ENCODE data around the gene LYRM9.

LYRM9 gene

GRCh38 chr17:27873746-27874145 lies 19.4 kb downstream of the LYRM9 start:
- H3K4me3 ChIP-seq (ENCODE audit: low read depth, low read length): no peak overlapping the region
- no peaks in the 10 kb centered on the region for H3K36me3 ChIP-seq (ENCODE audit: insufficient read depth, low read length)
- H2AFZ ChIP-seq (ENCODE audit: low read length, unreplicated experiment): no peak overlapping the region
- H3K4me1 ChIP-seq (ENCODE audit: control insufficient read depth, insufficient read depth, low read length, unreplicated experiment): no peaks in the 10 kb centered on the region
- no peaks in the 10 kb centered on the region for H3K79me2 ChIP-seq (ENCODE audit: control insufficient read depth, insufficient read depth, low read length, unreplicated experiment)
- peaks cover 33% of the 10 kb centered on the region for H3K27me3 ChIP-seq (ENCODE audit: insufficient read depth, low read length)
- H3K27ac ChIP-seq (ENCODE audit: low read depth, low read length): no peak overlapping the region

- no peaks in the 10 kb centered on the region for H3K79me2 ChIP-seq (ENCODE audit: control insufficient read depth, insufficient read depth, low read length, unreplicated experiment)
- H3K27me3 ChIP-seq (ENCODE audit: insufficient read depth, low read length): peaks cover 38% of the 10 kb centered on the region
- no peak overlapping the region for H3K27ac ChIP-seq (ENCODE audit: low read depth, low read length)
- no peak overlapping the region for H3K4me3 ChIP-seq (ENCODE audit: low read depth, low read length)
- no peak overlapping the region for H2AFZ ChIP-seq (ENCODE audit: low read length, unreplicated experiment)
- no peaks in the 10 kb centered on the region for H3K36me3 ChIP-seq (ENCODE audit: insufficient read depth, low read length)
- H3K4me1 ChIP-seq (ENCODE audit: control insufficient read depth, insufficient read depth, low read length, unreplicated experiment): no peaks in the 10 kb centered on the region
Measured at GRCh38 chr17:27873211-27873610, 20.0 kb downstream of the LYRM9 start.

GRCh38 chr17:27872776-27873175 lies 20.4 kb downstream of the LYRM9 start:
- Histone ChIP-seq H3K4me1 (ENCODE audit: control insufficient read depth, insufficient read depth, low read length, unreplicated experiment) (no peaks in the 10 kb centered on the region), H3K27me3 (ENCODE audit: insufficient read depth, low read length) (peaks cover 43% of the 10 kb centered on the region)

GRCh38 chr17:27871407-27871806 lies 21.8 kb downstream of the LYRM9 start:
- Histone ChIP-seq H2AFZ (ENCODE audit: low read length, unreplicated experiment) (no peak overlapping the region), H3K27me3 (ENCODE audit: insufficient read depth, low read length) (peaks cover 56% of the 10 kb centered on the region)

More at GRCh38 chr17:27872776-27873175, 20.4 kb downstream of the LYRM9 start:
- Histone ChIP-seq H3K4me3 (ENCODE audit: low read depth, low read length) (no peak overlapping the region), H3K36me3 (ENCODE audit: insufficient read depth, low read length) (no peaks in the 10 kb centered on the region), H3K79me2 (ENCODE audit: control insufficient read depth, insufficient read depth, low read length, unreplicated experiment) (no peaks in the 10 kb centered on the region), H2AFZ (ENCODE audit: low read length, unreplicated experiment) (no peak overlapping the region), H3K27ac (ENCODE audit: low read depth, low read length) (no peak overlapping the region)

GRCh38 chr17:27870345-27870744 lies 22.8 kb downstream of the LYRM9 start:
- no peaks in the 10 kb centered on the region for H3K79me2 ChIP-seq (ENCODE audit: control insufficient read depth, insufficient read depth, low read length, unreplicated experiment)
- no peaks in the 10 kb centered on the region for H3K36me3 ChIP-seq (ENCODE audit: insufficient read depth, low read length)
- H3K4me1 ChIP-seq (ENCODE audit: control insufficient read depth, insufficient read depth, low read length, unreplicated experiment): no peaks in the 10 kb centered on the region
- H3K27me3 ChIP-seq (ENCODE audit: insufficient read depth, low read length): peaks cover 62% of the 10 kb centered on the region
- no peak overlapping the region for H2AFZ ChIP-seq (ENCODE audit: low read length, unreplicated experiment)
- no peak overlapping the region for H3K27ac ChIP-seq (ENCODE audit: low read depth, low read length)
- H3K4me3 ChIP-seq (ENCODE audit: low read depth, low read length): no peak overlapping the region

More at GRCh38 chr17:27871407-27871806, 21.8 kb downstream of the LYRM9 start:
- Histone ChIP-seq H3K79me2 (ENCODE audit: control insufficient read depth, insufficient read depth, low read length, unreplicated experiment) (no peaks in the 10 kb centered on the region), H3K4me3 (ENCODE audit: low read depth, low read length) (no peak overlapping the region), H3K36me3 (ENCODE audit: insufficient read depth, low read length) (no peaks in the 10 kb centered on the region), H3K4me1 (ENCODE audit: control insufficient read depth, insufficient read depth, low read length, unreplicated experiment) (no peaks in the 10 kb centered on the region), H3K27ac (ENCODE audit: low read depth, low read length) (no peak overlapping the region)

- H2AFZ ChIP-seq (ENCODE audit: low read length, unreplicated experiment): no peak overlapping the region
- H3K4me1 ChIP-seq (ENCODE audit: control insufficient read depth, insufficient read depth, low read length, unreplicated experiment): no peaks in the 10 kb centered on the region
- H3K79me2 ChIP-seq (ENCODE audit: control insufficient read depth, insufficient read depth, low read length, unreplicated experiment): no peaks in the 10 kb centered on the region
- peaks cover 77% of the 10 kb centered on the region for H3K27me3 ChIP-seq (ENCODE audit: insufficient read depth, low read length)
- no peak overlapping the region for H3K4me3 ChIP-seq (ENCODE audit: low read depth, low read length)
- no peaks in the 10 kb centered on the region for H3K36me3 ChIP-seq (ENCODE audit: insufficient read depth, low read length)
- no peak overlapping the region for H3K27ac ChIP-seq (ENCODE audit: low read depth, low read length)
Measured at GRCh38 chr17:27868565-27868964, 24.6 kb downstream of the LYRM9 start.

GRCh38 chr17:27862840-27863239 lies 30.3 kb downstream of the LYRM9 start:
- no peaks in the 10 kb centered on the region for H3K4me1 ChIP-seq (ENCODE audit: control insufficient read depth, insufficient read depth, low read length, unreplicated experiment)
- no peak overlapping the region for H2AFZ ChIP-seq (ENCODE audit: low read length, unreplicated experiment)
- H3K36me3 ChIP-seq (ENCODE audit: insufficient read depth, low read length): no peaks in the 10 kb centered on the region
- no peaks in the 10 kb centered on the region for H3K79me2 ChIP-seq (ENCODE audit: control insufficient read depth, insufficient read depth, low read length, unreplicated experiment)
- peaks cover 87% of the 10 kb centered on the region for H3K27me3 ChIP-seq (ENCODE audit: insufficient read depth, low read length)
- H3K4me3 ChIP-seq (ENCODE audit: low read depth, low read length): no peak overlapping the region
- H3K27ac ChIP-seq (ENCODE audit: low read depth, low read length): no peak overlapping the region

GRCh38 chr17:27862004-27862403 lies 31.2 kb downstream of the LYRM9 start:
- Histone ChIP-seq H3K27me3 (ENCODE audit: insufficient read depth, low read length) (peaks cover 87% of the 10 kb centered on the region), H3K79me2 (ENCODE audit: control insufficient read depth, insufficient read depth, low read length, unreplicated experiment) (no peaks in the 10 kb centered on the region), H2AFZ (ENCODE audit: low read length, unreplicated experiment) (no peak overlapping the region), H3K4me3 (ENCODE audit: low read depth, low read length) (no peak overlapping the region), H3K27ac (ENCODE audit: low read depth, low read length) (no peak overlapping the region), H3K36me3 (ENCODE audit: insufficient read depth, low read length) (no peaks in the 10 kb centered on the region), H3K4me1 (ENCODE audit: control insufficient read depth, insufficient read depth, low read length, unreplicated experiment) (no peaks in the 10 kb centered on the region)

- no peaks in the 10 kb centered on the region for H3K36me3 ChIP-seq (ENCODE audit: insufficient read depth, low read length)
- no peak overlapping the region for H3K27ac ChIP-seq (ENCODE audit: low read depth, low read length)
Measured at GRCh38 chr17:27860971-27861664, 32.0 kb downstream of the LYRM9 start.

GRCh38 chr17:27858621-27859305 lies 34.4 kb downstream of the LYRM9 start:
- Histone ChIP-seq H3K27ac (ENCODE audit: low read depth, low read length) (no peak overlapping the region), H3K36me3 (ENCODE audit: insufficient read depth, low read length) (no peaks in the 10 kb centered on the region), H3K79me2 (ENCODE audit: control insufficient read depth, insufficient read depth, low read length, unreplicated experiment) (no peaks in the 10 kb centered on the region), H3K27me3 (ENCODE audit: insufficient read depth, low read length) (peaks cover 91% of the 10 kb centered on the region), H3K4me3 (ENCODE audit: low read depth, low read length) (no peak overlapping the region), H3K4me1 (ENCODE audit: control insufficient read depth, insufficient read depth, low read length, unreplicated experiment) (no peaks in the 10 kb centered on the region), H2AFZ (ENCODE audit: low read length, unreplicated experiment) (no peak overlapping the region)

More at GRCh38 chr17:27860971-27861664, 32.0 kb downstream of the LYRM9 start:
- no peaks in the 10 kb centered on the region for H3K79me2 ChIP-seq (ENCODE audit: control insufficient read depth, insufficient read depth, low read length, unreplicated experiment)
- peaks cover 88% of the 10 kb centered on the region for H3K27me3 ChIP-seq (ENCODE audit: insufficient read depth, low read length)
- H3K4me3 ChIP-seq (ENCODE audit: low read depth, low read length): no peak overlapping the region
- H3K4me1 ChIP-seq (ENCODE audit: control insufficient read depth, insufficient read depth, low read length, unreplicated experiment): no peaks in the 10 kb centered on the region
- H2AFZ ChIP-seq (ENCODE audit: low read length, unreplicated experiment): no peak overlapping the region

Data from ACC112 (cell line).